ENCODE measurements around the gene STARD10.
A peak's percentile ranks its signal among the peaks of the same experiment; 100 is the strongest.

The STARD10 gene

GRCh38 chr11:72760539-72761405 lies 33.1 kb downstream of the STARD10 start:
- TF ChIP-seq, protein P1, sequence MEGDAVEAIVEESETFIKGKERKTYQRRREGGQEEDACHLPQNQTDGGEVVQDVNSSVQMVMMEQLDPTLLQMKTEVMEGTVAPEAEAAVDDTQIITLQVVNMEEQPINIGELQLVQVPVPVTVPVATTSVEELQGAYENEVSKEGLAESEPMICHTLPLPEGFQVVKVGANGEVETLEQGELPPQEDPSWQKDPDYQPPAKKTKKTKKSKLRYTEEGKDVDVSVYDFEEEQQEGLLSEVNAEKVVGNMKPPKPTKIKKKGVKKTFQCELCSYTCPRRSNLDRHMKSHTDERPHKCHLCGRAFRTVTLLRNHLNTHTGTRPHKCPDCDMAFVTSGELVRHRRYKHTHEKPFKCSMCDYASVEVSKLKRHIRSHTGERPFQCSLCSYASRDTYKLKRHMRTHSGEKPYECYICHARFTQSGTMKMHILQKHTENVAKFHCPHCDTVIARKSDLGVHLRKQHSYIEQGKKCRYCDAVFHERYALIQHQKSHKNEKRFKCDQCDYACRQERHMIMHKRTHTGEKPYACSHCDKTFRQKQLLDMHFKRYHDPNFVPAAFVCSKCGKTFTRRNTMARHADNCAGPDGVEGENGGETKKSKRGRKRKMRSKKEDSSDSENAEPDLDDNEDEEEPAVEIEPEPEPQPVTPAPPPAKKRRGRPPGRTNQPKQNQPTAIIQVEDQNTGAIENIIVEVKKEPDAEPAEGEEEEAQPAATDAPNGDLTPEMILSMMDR (IDR thresholded peaks at IDR 0.05; ENCODE audit: low read depth, low read length, missing control alignments), result no peak
- DNase-seq (ENCODE audit: extremely low read depth, low read depth), result peak; percentile 39

DNA sequence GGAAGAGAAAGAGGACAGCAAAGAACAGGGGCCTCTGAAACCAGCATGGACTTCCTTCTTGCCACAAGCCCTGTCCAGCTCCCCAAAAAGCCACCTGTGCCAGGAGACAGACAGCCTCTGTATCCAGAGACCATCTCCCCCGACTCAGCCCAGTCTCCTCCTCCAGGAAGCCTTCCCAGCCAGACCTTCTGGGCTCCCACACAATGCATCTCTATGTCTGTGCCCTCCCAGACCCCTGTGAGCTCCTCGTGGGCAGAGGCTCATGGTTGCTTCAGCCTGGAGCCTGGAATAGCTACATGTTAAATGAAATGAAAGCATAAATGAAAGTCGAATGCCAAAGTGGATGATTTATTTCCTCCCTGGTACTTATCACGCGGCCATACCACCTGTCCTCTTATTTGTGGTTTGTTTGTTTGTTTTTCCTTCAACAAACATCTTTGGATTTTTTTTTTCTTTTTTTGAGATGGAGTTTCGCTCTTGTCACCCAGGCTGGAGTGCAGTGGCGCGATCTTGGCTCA lies 34.3 kb downstream of the STARD10 start:
- no peak for DNase-seq (ENCODE audit: extremely low read depth, low read depth)
- TF ChIP-seq, protein P1 (IDR thresholded peaks at IDR 0.05; ENCODE audit: low read depth, low read length, missing control alignments), result no peak
- H3K4me3 ChIP-seq (replicated peaks; ENCODE audit: low read depth, low read length), result no peak overlapping the region

More at GRCh38 chr11:72760539-72761405, 33.1 kb downstream of the STARD10 start:
- no peak overlapping the region for H3K4me3 ChIP-seq (replicated peaks; ENCODE audit: low read depth, low read length)

GRCh38 chr11:72758690-72759389 lies 35.0 kb downstream of the STARD10 start:
- no peak for DNase-seq (ENCODE audit: extremely low read depth, low read depth)

GRCh38 chr11:72758304-72758689 lies 35.5 kb downstream of the STARD10 start:
- no peak overlapping the region for H3K4me3 ChIP-seq (replicated peaks; ENCODE audit: low read depth, low read length)
- TF ChIP-seq, protein P1 (IDR thresholded peaks at IDR 0.05; ENCODE audit: low read depth, low read length, missing control alignments), result no peak
- DNase-seq (ENCODE audit: extremely low read depth, low read depth), result no peak

More at GRCh38 chr11:72758690-72759389, 35.0 kb downstream of the STARD10 start:
- no peak overlapping the region for H3K4me3 ChIP-seq (replicated peaks; ENCODE audit: low read depth, low read length)
- TF ChIP-seq, protein P1 (IDR thresholded peaks at IDR 0.05; ENCODE audit: low read depth, low read length, missing control alignments), result no peak

GRCh38 chr11:72755713-72756285 lies 38.0 kb downstream of the STARD10 start:
- DNase-seq (ENCODE audit: extremely low read depth, low read depth), result no peak

DNA sequence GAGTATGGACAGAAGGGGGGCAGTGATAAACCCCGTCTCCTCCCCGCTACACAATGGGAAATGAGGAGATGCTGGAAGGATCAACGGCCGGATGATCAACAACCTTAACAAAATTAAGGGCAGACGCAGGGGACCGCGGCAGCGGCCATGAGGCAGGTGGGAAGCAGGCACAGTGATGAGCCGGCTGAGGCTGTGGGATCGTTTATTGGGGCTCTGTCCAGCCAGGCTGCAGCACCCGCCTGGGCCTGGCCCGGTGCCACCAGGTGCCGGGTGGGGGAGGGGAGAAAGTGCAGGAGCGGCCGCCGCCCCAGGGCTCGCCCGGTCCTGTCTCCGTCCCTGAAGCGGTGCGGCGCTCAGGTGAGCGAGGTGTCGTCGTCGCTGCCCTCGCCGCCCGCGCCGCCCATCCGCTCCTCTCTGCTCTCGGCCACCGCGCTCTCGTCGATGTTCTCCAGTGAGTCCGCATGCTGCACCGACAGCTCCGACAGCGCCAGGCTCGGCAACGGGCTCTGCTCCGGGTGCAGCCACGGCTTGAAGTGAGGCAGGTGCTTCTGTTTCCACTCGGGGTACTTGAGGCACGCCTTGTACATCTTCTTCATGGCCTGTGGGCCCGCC lies 39.2 kb downstream of the STARD10 start:
- DNase-seq (ENCODE audit: extremely low read depth, low read depth), result no peak
- no peak overlapping the region for H3K4me3 ChIP-seq (replicated peaks; ENCODE audit: low read depth, low read length)
- TF ChIP-seq, protein P1 (IDR thresholded peaks at IDR 0.05; ENCODE audit: low read depth, low read length, missing control alignments), result no peak

More at GRCh38 chr11:72755713-72756285, 38.0 kb downstream of the STARD10 start:
- no peak overlapping the region for H3K4me3 ChIP-seq (replicated peaks; ENCODE audit: low read depth, low read length)
- TF ChIP-seq, protein P1 (IDR thresholded peaks at IDR 0.05; ENCODE audit: low read depth, low read length, missing control alignments), result no peak

Data from HFF-Myc (cell line).